Measurements from ENCODE around the gene LINC01488.

LINC01488 gene

GRCh38 chr11:69529001-69529400, 47.5 kb downstream of the LINC01488 start:
- no peak for DNase-seq (ENCODE audit: low read depth, low spot score)

DNA sequence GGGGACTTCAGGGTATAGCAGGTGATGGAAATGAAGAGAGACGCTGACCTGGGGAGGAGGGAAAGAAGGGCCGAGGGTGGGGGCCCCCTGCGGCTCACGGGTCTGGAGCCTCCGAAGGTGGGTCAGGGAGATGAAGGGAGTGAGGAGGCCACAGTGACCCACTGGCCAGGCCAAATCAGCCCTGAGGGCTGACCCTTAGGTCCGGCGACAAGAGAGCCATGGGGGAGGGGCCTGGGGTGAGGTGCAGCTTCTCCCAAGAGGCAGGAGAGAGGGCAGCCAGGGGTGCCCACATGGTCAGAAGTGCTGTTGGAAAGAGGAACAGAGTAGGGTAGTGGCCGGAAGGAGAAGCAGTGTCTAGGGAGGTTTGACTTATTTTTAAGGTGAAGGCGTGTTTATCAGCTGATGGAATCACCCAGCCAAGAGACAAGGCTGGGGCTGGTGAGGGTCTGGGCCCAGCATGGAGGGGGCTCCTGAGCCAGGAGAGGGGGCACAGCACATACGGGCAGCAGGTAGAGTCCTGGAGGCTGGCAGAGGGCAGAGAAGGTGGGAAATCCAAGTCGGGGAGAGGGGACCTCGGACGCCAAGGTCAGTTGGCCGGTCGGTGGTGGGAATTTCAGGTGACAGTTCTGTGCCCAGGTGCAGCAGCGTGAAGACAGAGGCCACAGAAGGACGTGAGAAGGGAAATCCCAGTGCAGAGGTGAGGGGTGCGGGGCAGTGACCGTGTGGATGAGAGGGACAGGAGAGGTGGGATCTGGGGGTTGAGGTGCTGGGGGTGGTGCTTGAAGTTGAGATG, 49.0 kb downstream of the LINC01488 start:
- no peak for DNase-seq (ENCODE audit: low read depth, low spot score)

DNA sequence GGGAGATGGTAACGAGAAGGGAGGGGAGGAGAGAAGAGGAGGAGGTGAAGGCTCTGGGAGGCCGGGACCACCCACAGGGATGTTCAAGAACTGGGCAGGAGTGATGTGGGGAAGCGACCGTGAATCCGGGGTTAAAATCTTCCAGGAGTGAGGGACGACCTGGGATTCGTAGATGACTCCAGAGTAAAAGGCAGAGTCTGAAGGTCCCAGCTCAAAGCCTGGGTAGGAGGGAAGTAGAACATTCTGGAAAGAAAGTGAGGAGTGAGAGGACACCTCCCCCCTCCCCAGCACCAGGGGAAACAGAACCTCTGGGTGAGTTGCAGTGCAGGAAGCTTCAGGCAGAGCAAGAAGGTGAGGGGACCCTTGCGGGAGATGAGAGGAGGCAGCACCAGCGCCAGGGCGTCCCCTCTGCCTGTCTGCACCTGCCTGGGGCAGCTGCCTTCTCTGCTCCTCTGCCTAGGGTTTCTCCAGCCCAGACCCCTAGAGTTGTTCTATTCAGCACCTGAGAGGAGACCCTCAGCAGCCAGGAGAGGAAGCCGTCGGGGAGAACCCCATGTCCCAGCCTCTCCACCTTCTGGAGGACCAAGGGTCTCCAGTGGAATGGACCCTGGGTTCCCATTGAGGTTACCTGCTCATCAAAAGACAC, 49.7 kb downstream of the LINC01488 start:
- DNase-seq (ENCODE audit: low read depth, low spot score): no peak

DNA sequence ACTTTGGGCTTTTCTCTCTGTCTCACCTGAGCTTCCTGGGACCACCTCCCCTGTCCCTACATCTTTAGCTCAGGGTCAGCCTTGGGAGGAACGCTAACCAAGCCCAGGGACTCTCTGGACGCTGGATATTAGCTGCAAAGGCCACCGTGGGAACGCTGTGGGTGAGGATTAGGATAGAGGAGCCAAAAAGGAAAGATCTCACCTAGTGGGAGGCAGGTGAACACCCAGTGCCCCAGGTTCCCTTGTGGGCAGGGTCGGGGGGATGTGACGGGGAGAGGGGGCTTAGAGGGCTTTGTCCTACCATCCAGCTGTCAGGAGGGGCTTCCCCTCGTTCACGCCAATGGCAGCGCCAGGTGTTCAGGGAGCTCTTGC, 50.2 kb downstream of the LINC01488 start:
- DNase-seq (ENCODE audit: low read depth, low spot score): no peak

DNA sequence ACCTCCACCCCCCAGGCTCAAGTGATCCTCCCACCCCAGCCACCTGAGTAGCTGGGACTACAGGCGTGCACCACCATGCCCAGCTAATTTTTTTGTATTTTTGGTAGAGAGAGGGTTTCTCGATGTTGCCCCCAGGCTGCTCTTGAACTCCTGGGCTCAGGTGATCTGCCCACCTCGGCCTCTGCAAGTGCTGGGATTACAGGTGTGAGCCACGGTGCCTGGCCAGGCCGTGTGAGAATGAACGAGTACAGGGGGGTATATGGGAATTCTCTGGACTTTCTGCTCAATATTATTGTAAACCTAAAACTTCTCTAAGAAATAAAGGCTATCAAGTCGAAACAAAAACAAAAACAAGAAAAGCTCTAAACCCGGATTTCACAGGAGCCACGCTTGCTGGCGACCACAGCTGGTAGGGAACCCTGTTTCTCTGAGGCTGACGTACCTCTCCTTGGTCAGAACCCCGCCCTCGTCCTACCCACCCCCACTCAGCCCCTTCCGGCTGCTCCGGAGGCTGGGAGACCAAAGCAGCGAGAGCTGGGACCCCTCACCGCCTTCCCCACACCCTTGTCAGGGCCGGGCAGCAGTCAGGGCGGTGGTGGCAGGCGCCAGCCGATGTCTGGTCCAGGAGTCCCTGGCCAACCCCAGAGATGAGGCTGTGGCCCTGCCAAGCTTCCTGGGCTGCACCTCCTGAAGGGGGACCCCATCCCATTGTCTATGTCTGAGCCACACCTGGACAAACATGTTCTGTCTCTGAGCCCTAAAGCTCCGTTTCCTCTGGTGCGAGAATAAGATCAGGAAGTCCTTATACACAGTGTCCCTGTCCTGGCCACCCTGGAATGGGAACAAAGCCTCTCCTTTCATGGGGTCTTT, 52.1 kb downstream of the LINC01488 start:
- DNase-seq (ENCODE audit: low read depth, low spot score): no peak

- no peak for DNase-seq (ENCODE audit: low read depth, low spot score)
Measured at GRCh38 chr11:69534166-69534530, 52.7 kb downstream of the LINC01488 start.

- no peak for DNase-seq (ENCODE audit: low read depth, low spot score)
Measured at GRCh38 chr11:69535908-69536307, 54.4 kb downstream of the LINC01488 start.

GRCh38 chr11:69536406-69536805, 54.9 kb downstream of the LINC01488 start:
- no peak for DNase-seq (ENCODE audit: low read depth, low spot score)

GRCh38 chr11:69537126-69537525, 55.7 kb downstream of the LINC01488 start:
- no peak for DNase-seq (ENCODE audit: low read depth, low spot score)

- DNase-seq (ENCODE audit: low read depth, low spot score): no peak
Measured at GRCh38 chr11:69537855-69538640, 56.6 kb downstream of the LINC01488 start.

DNA sequence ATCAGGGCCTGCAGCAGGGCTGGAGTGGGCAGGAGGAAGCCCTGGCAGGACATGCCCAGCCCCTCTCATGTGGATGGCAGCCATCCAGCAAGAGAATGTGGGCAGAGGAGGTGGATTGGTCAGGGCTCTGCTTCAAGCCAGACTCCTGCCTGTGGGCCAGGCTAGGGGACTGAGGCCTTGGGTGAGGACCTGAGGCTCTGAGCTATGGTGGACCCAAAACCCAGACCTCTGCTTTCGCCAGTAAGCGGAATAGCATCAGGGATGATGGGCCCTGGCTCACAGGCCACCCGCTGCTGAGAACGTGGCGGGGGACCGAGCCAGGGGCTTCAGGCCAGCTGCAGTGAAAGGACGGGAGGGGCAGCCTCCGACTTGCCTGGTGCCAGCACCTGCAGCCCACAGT, 57.4 kb downstream of the LINC01488 start:
- DNase-seq (ENCODE audit: low read depth, low spot score): peak; percentile 32

- DNase-seq (ENCODE audit: low read depth, low spot score): peak; percentile 15
Measured at GRCh38 chr11:69539416-69540117, 58.1 kb downstream of the LINC01488 start.

DNA sequence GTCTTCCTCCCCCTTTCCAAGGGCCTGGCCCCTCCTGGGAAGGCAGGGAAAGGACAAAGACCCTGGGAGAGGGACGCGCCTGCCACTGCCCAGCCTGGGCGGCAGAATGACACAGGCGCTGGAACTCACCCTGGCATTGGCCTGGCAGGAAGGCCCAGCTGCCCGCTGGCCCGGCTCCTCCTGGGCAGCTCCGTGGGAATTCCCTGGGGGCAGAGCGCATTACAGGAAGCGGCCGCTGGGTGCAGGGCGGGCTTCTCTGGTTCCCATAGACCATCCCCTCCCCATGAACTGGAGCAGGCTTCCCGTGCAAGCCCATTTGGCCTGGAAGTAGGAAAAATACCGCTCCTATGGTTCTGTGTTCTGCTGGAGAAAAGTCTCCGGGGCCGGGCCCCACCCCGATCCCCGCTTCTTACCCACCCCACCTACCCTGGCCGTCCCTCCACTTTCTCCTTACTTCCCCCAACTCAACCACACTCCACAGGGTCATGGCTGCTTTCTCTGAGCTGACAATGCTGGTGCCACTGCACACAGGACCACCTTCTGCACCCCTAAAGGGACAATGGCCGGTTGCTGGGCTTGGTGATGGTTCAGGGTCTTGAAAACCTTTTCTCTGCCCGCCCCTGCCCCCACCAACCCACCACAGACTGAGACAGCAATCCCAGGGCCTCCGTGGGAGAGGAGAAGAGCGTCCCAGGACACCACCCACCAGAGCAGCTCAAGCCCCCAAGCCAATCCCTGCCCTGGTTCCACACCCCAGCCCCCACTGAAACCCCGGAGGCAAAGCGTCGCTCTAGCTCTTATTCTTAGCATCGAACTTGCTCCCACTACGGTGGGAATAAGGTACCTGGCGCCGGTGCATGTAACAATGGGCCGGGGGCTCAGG, 58.9 kb downstream of the LINC01488 start:
- DNase-seq (ENCODE audit: low read depth, low spot score): peak; percentile 37

GRCh38 chr11:69541001-69541285, 59.5 kb downstream of the LINC01488 start:
- no peak for DNase-seq (ENCODE audit: low read depth, low spot score)

- peak; percentile 46 for DNase-seq (ENCODE audit: low read depth, low spot score)
Measured at GRCh38 chr11:69541501-69542313, 60.2 kb downstream of the LINC01488 start.

DNA sequence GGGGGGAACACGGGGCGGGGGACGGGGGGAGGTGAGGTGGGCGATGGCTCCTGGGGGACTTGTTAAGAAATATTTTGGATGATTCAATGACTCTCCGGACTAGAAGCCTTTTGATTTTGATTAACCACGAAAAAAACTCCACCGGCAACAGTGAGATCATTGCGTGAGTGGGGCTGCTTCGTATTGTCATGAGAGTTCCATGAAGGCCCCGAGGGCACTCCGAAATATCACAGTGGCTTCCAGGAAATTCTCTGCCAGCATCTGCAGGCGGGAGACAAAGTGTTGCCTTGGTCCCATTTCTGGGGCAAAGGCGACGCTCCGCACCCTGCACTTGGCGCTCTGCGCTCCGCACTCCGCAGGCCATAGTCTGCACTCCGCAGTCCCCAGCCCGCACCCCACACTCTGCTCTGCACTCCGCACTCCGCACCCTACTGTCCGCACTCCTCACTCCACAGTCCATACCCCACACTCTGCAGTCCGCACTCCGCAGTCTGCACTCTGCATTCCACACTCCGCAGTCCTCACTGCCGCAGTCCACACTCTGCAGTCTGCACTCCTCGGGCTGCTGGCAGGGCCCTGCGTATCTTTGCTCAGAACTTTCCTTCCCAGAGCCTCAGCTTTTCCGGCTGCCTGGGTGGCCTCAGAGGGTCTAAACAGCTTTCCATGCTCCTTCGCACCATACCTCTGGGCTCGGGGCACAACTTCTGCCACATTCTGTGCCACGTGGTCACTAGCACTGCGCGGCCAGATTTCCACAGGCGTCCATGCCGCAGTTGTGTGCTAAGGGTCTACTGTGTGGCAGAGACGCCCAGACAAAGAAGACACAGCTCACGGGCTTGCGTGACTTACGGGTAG, 61.1 kb downstream of the LINC01488 start:
- peak; percentile 12 for DNase-seq (ENCODE audit: low read depth, low spot score)
